CD4-positive, alpha-beta memory T cell (primary cell): ENCODE measurements around the gene ST3GAL4. TPM values are rescaled to one million over a fixed set of nuclear protein-coding genes. Genes with fewer than 3 reads are reported as not detected.

Experiments
- CTCF ChIA-PET: fragments of 350-600 bp; sonication (Branson Sonifier 250); formaldehyde crosslinking; loops from one replicate; lab custom pipeline; 2021; ENCODE audit warnings: inconsistent platforms; ENCODE audit not compliant: partially characterized antibody; lab: Charles Lee
- POLR2A ChIA-PET: fragments of 350-600 bp; sonication (Branson Sonifier 250); formaldehyde crosslinking; loops from one replicate; lab custom pipeline; 2021; ENCODE audit not compliant: partially characterized antibody; lab: Charles Lee
- DNase-seq, 5 donors: peaks; one replicate each; pipeline versions ENCODE4 v3.0.0 to v3.0.0-alpha.2; 2020 to 2022; ENCODE audit warnings: mixed read lengths in 1 of 5
- H3K27ac ChIP-seq: one replicate; pipeline ENCODE4 v1.7.0; 2013; ENCODE audit warnings: low read depth, low read length
- H3K27me3 ChIP-seq: 2 replicates; pipeline ENCODE4 v1.7.0; 2013; ENCODE audit warnings: mild to moderate bottlenecking, low read length, moderate library complexity; ENCODE audit not compliant: insufficient read depth
- H3K36me3 ChIP-seq: 2 replicates; pipeline ENCODE4 v1.7.0; 2013; ENCODE audit warnings: mild to moderate bottlenecking, low read length, moderate library complexity; ENCODE audit not compliant: insufficient read depth
- H3K4me1 ChIP-seq: 2 replicates; pipeline ENCODE4 v1.7.0; 2013; ENCODE audit warnings: mild to moderate bottlenecking, low read length, moderate library complexity; ENCODE audit not compliant: insufficient read depth
- H3K4me3 ChIP-seq, 2 donors: one replicate each; pipeline ENCODE4 v1.7.0; 2013; ENCODE audit warnings: low read length in 2 of 2, mild to moderate bottlenecking in 1 of 2
- H3K9me3 ChIP-seq, 2 donors: one replicate each; pipeline ENCODE4 v1.7.0; 2013; ENCODE audit warnings: low read length in 2 of 2, control low read depth in 1 of 2; ENCODE audit not compliant: control insufficient read depth in 1 of 2
- H3K27ac Mint-ChIP-seq, 7 donors: one replicate each; pipeline ENCODE4 v1.8.0; 2020 to 2021; ENCODE audit warnings: mixed read lengths in 7 of 7, mild to moderate bottlenecking in 6 of 7, inconsistent platforms in 3 of 7, moderate library complexity in 3 of 7
- H3K27me3 Mint-ChIP-seq, 2 donors: one replicate each; pipeline ENCODE4 v1.8.0; 2020 to 2021; ENCODE audit warnings: mixed read lengths in 2 of 2
- H3K36me3 Mint-ChIP-seq, 2 donors: one replicate each; pipeline ENCODE4 v1.8.0; 2020 to 2021; ENCODE audit warnings: mixed read lengths in 2 of 2, inconsistent platforms in 1 of 2, mild to moderate bottlenecking in 1 of 2
- H3K4me1 Mint-ChIP-seq, 4 donors: one replicate each; pipeline ENCODE4 v1.8.0; 2020 to 2021; ENCODE audit warnings: mixed read lengths in 4 of 4, mild to moderate bottlenecking in 1 of 4
- H3K4me3 Mint-ChIP-seq, 8 donors: one replicate each; pipeline ENCODE4 v1.8.0; 2020 to 2021; ENCODE audit warnings: mixed read lengths in 8 of 8, mild to moderate bottlenecking in 7 of 8, moderate library complexity in 6 of 8, inconsistent platforms in 3 of 8
- H3K9me3 Mint-ChIP-seq, 8 donors: one replicate each; pipeline ENCODE4 v1.8.0; 2020 to 2021; ENCODE audit warnings: mixed read lengths in 8 of 8, mild to moderate bottlenecking in 5 of 8, inconsistent platforms in 3 of 8, moderate library complexity in 1 of 8
- intact Hi-C: fragments of 100-400 bp; cut with micrococcal nuclease; formaldehyde crosslinking; loops from one replicate; pipeline ENCODE4 v1.15.1; 2023
- polyA plus RNA-seq, 2 donors: library from polyadenylated mRNA; unstranded; fragments of 300-500 nt; fragmentation: Illumina TruSeq; gene quantifications; one replicate each; pipeline ENCODE4 v1.2.3, GENCODE V29; 2021
- total RNA-seq, 2 experiments: library from RNA; stranded (reverse); gene quantifications; one replicate each; pipeline ENCODE4 v1.2.3, GENCODE V29; 2021

Gene ST3GAL4
- total and polyA plus RNA-seq, 4 experiments from 2014 or later: 2.6 to 5.9 (median 3.6) TPM

- Mint-ChIP-seq H3K36me3 (peaks cover 38 to 62% of the 10 kb centered on the region in 2 donors), H3K4me3 (no peak overlapping the region), H3K27me3 (no peaks in the 10 kb centered on the region), H3K9me3 (peaks cover 0 to under 1% (median 0%) of the 10 kb centered on the region in 8 donors), H3K27ac (no peak overlapping the region), H3K4me1 (peaks cover 21 to 44% (median 28%) of the 10 kb centered on the region in 4 donors)
- Histone ChIP-seq H3K27ac (no peak overlapping the region), H3K4me3 (no peak overlapping the region), H3K27me3 (no peaks in the 10 kb centered on the region), H3K4me1 (peaks cover 10% of the 10 kb centered on the region), H3K9me3 (no peaks in the 10 kb centered on the region), H3K36me3 (peaks cover 10% of the 10 kb centered on the region)
- no peak for DNase-seq
- POLR2A ChIA-PET: interaction anchor here (1.4 kb wide), 1 partner anchor 170 kb away, joined by 3 read pairs; no protein-coding TSS in a partner anchor
- intact Hi-C loops: loop anchor here (5.0 kb wide), 1 partner anchor 46 kb away; the partner anchor contains the start of gene ST3GAL4
- CTCF ChIA-PET: interaction anchor here (0.7 to 4.3 kb wide), 19 partner anchors 8 to 679 kb away, joined by 3 to 73 read pairs (median 5); partner anchors contain the start of genes HYLS1 and TIRAP
Observed at GRCh38 chr11:126310992-126311310, 44.5 kb upstream of the ST3GAL4 start.

GRCh38 chr11:126311401-126312291 lies 43.8 kb upstream of the ST3GAL4 start:
- Histone ChIP-seq H3K27me3 (no peaks in the 10 kb centered on the region), H3K4me3 (no peak overlapping the region), H3K4me1 (peaks cover 4% of the 10 kb centered on the region), H3K9me3 (no peaks in the 10 kb centered on the region), H3K36me3 (peaks cover 10% of the 10 kb centered on the region), H3K27ac (no peak overlapping the region)
- CTCF ChIA-PET: interaction anchor here (0.8 to 4.3 kb wide), 18 partner anchors 7 to 679 kb away, joined by 3 to 73 read pairs (median 5); partner anchors contain the start of genes HYLS1 and TIRAP
- Mint-ChIP-seq H3K27ac (peak overlapping the region in 3 of 7 donors; percentile 23 to 72 (median 62)), H3K27me3 (no peaks in the 10 kb centered on the region), H3K4me3 (no peak overlapping the region), H3K36me3 (peaks cover 44 to 64% of the 10 kb centered on the region in 2 donors), H3K9me3 (peaks cover 0 to 5% (median 0%) of the 10 kb centered on the region in 8 donors), H3K4me1 (peaks cover 22 to 45% (median 27%) of the 10 kb centered on the region in 4 donors)
- POLR2A ChIA-PET: interaction anchor here (1.4 kb wide), 1 partner anchor 169 kb away, joined by 3 read pairs; no protein-coding TSS in a partner anchor
- intact Hi-C loops: loop anchor here (5.0 kb wide), 1 partner anchor 46 kb away; the partner anchor contains the start of gene ST3GAL4
- no peak for DNase-seq

- Mint-ChIP-seq H3K4me1 (peaks cover 23 to 47% (median 29%) of the 10 kb centered on the region in 4 donors), H3K36me3 (peaks cover 52 to 66% of the 10 kb centered on the region in 2 donors), H3K4me3 (no peak overlapping the region), H3K9me3 (peaks cover 0 to 7% (median 0%) of the 10 kb centered on the region in 8 donors), H3K27ac (peak overlapping the region in 2 of 7 donors; percentile 47 to 68), H3K27me3 (no peaks in the 10 kb centered on the region)
- Histone ChIP-seq H3K27me3 (no peaks in the 10 kb centered on the region), H3K4me1 (peaks cover 12% of the 10 kb centered on the region), H3K36me3 (peaks cover 10% of the 10 kb centered on the region), H3K27ac (no peak overlapping the region), H3K4me3 (no peak overlapping the region), H3K9me3 (no peaks in the 10 kb centered on the region)
- no peak for DNase-seq
- intact Hi-C loops: loop anchor here (5.0 kb wide), 1 partner anchor 44 kb away; the partner anchor contains the start of gene ST3GAL4
- CTCF ChIA-PET: interaction anchor here (4.3 kb wide), 1 partner anchor 168 kb away, joined by 73 read pairs; no protein-coding TSS in a partner anchor
- POLR2A ChIA-PET: no interaction called here
Observed at GRCh38 chr11:126312961-126313360, 42.5 kb upstream of the ST3GAL4 start.

- Histone ChIP-seq H3K27me3 (no peaks in the 10 kb centered on the region), H3K4me3 (no peak overlapping the region), H3K27ac (no peak overlapping the region), H3K9me3 (no peaks in the 10 kb centered on the region), H3K4me1 (peaks cover 21% of the 10 kb centered on the region), H3K36me3 (peaks cover 10% of the 10 kb centered on the region)
- Mint-ChIP-seq H3K27ac (no peak overlapping the region), H3K4me1 (peaks cover 28 to 51% (median 36%) of the 10 kb centered on the region in 4 donors), H3K36me3 (peaks cover 52 to 61% of the 10 kb centered on the region in 2 donors), H3K27me3 (no peaks in the 10 kb centered on the region), H3K4me3 (no peak overlapping the region), H3K9me3 (peaks cover 0 to 7% (median 0%) of the 10 kb centered on the region in 8 donors)
- DNase-seq: no peak
- POLR2A ChIA-PET: no interaction called here
- CTCF ChIA-PET: interaction anchor here (1.0 kb wide), 1 partner anchor 167 kb away, joined by 3 read pairs; no protein-coding TSS in a partner anchor
- intact Hi-C loops: loop anchor here (5.0 kb wide), 1 partner anchor 43 kb away; the partner anchor contains the start of gene ST3GAL4
Observed at GRCh38 chr11:126313826-126314225, 41.7 kb upstream of the ST3GAL4 start.

DNA sequence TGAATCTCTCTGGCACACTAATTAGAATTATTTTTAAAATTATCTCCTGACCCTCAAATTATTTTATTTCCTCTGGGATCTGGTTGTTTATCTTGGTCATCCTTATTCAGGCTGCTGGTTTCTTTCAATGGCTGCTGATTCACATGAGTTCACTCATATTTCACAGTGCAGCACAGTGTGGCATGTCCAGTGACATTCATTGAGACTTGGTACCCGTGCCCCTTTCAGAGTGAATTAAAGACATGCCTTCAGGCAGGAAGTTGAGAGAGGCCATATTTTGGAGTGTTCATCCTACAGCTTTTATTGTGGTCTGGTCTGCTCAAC lies 38.1 kb upstream of the ST3GAL4 start:
- peak overlapping the region; percentile 31 to 90 (median 83) for H3K27ac Mint-ChIP-seq
- DNase-seq: no peak
- peaks cover 0 to 8% (median 0%) of the 10 kb centered on the region in 8 donors for H3K9me3 Mint-ChIP-seq
- Histone ChIP-seq H3K27ac (peak overlapping the region; percentile 30), H3K4me3 (no peak overlapping the region), H3K4me1 (peaks cover 26% of the 10 kb centered on the region), H3K9me3 (no peaks in the 10 kb centered on the region), H3K27me3 (no peaks in the 10 kb centered on the region), H3K36me3 (no peaks in the 10 kb centered on the region)
- no peaks in the 10 kb centered on the region for H3K27me3 Mint-ChIP-seq
- peak overlapping the region in 7 of 8 donors; percentile 59 to 83 (median 70) for H3K4me3 Mint-ChIP-seq
- POLR2A ChIA-PET: interaction anchor here (1.0 to 2.8 kb wide), 2 partner anchors 13 to 34 kb away, joined by 3 to 18 read pairs; partner anchors contain the start of gene DCPS
- intact Hi-C loops: no loop called here
- H3K36me3 Mint-ChIP-seq: peaks cover 42 to 46% of the 10 kb centered on the region in 2 donors
- peaks cover 27 to 46% (median 38%) of the 10 kb centered on the region in 4 donors for H3K4me1 Mint-ChIP-seq
- CTCF ChIA-PET: interaction anchor here (0.8 kb wide), 2 partner anchors 13 to 164 kb away, joined by 3 read pairs; no protein-coding TSS in a partner anchor

DNA sequence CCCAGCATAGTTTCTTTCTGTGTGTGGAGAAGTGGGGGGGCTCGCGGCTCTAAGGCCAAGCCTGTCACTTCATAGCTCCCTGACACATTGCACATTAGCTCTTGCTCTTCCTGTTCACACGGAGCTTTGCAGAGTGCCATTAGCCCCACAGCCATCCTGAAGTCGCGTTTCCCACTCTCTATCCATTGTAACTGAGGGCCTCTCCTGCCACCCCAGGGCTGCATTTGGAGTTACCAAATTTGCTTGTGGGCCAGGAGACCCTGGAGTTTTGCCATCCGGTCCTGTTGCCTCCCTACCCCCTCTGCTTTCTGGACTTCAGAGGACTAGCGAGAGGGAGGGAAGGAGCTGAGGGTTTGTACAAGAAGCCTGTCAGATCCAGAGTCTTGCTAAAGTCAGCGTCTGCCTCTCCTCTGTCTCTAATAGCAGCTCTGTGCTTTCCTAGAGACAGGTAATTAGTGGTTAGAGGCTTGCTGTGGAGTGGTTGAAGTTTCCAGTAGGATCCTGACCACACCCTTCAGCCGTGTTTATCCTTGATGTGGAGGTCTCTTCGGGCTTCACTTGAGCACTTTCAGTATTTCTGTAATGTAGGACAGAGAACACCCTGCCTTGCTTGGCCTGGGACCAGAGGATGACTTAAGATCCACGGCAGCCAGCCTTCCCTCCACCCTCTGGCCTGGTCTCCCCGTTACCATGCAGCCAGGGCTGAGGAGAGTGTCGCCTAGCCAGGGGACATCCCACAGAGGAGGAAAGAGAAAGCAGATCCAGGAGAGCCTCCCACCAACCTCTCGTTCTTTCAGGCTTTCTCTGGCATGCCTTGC lies 37.5 kb upstream of the ST3GAL4 start:
- peak overlapping the region in 7 of 8 donors; percentile 59 to 83 (median 70) for H3K4me3 Mint-ChIP-seq
- peak in 1 of 5 donors; percentile 19 for DNase-seq
- H3K36me3 Mint-ChIP-seq: peaks cover 37 to 43% of the 10 kb centered on the region in 2 donors
- peaks cover 0 to 8% (median 0%) of the 10 kb centered on the region in 8 donors for H3K9me3 Mint-ChIP-seq
- CTCF ChIA-PET: interaction anchor here (0.8 to 1.8 kb wide), 4 partner anchors 8 to 163 kb away, joined by 3 to 13 read pairs (median 4); no protein-coding TSS in a partner anchor
- peak overlapping the region; percentile 30 for H3K27ac ChIP-seq
- H3K9me3 ChIP-seq: no peaks in the 10 kb centered on the region
- intact Hi-C loops: no loop called here
- no peaks in the 10 kb centered on the region for H3K36me3 ChIP-seq
- H3K4me1 ChIP-seq: peaks cover 26% of the 10 kb centered on the region
- peaks cover 27 to 46% (median 38%) of the 10 kb centered on the region in 4 donors for H3K4me1 Mint-ChIP-seq
- H3K4me3 ChIP-seq: peak overlapping the region in 1 of 2 donors; percentile 31
- H3K27me3 Mint-ChIP-seq: no peaks in the 10 kb centered on the region
- H3K27ac Mint-ChIP-seq: peak overlapping the region; percentile 48 to 90 (median 83)
- H3K27me3 ChIP-seq: no peaks in the 10 kb centered on the region
- POLR2A ChIA-PET: interaction anchor here (1.0 to 2.8 kb wide), 2 partner anchors 14 to 34 kb away, joined by 3 to 18 read pairs; partner anchors contain the start of gene DCPS
